IPS DF 6.9 (cell line): ENCODE measurements around the gene ETV6.

Source experiments
- DNase-seq: peaks from one replicate; pipeline ENCODE4 v3.0.0-alpha.2; 2013; ENCODE audit warnings: low read depth, low spot score
- H3K27ac ChIP-seq: one replicate; pipeline ENCODE4 v1.5.1; 2013; ENCODE audit warnings: low read length, control low read depth
- H3K27me3 ChIP-seq: 2 replicates; pipeline ENCODE4 v1.6.1; 2013; ENCODE audit warnings: mild to moderate bottlenecking, low read length; ENCODE audit not compliant: control insufficient read depth, insufficient read depth
- H3K36me3 ChIP-seq: 2 replicates; pipeline ENCODE4 v1.6.1; 2013; ENCODE audit warnings: low read length; ENCODE audit not compliant: control insufficient read depth, insufficient read depth
- H3K4me1 ChIP-seq: 2 replicates; pipeline ENCODE4 v1.6.1; 2013; ENCODE audit warnings: low read length; ENCODE audit not compliant: control insufficient read depth, insufficient read depth
- H3K4me3 ChIP-seq: 2 replicates; pipeline ENCODE4 v1.5.1; 2013; ENCODE audit warnings: mild to moderate bottlenecking, low read length
- H3K9me3 ChIP-seq: 2 replicates; pipeline ENCODE4 v1.6.1; 2013; ENCODE audit warnings: low read length, inconsistent platforms; ENCODE audit not compliant: control insufficient read depth, insufficient read depth
- WGBS: extraction: QIAGEN DNeasy Blood & Tissue Kit; methylation state at CpG from one replicate; pipeline ENCODE4 v1.1.7; 2013; ENCODE audit warnings: mixed read lengths, missing lambda C conversion rate; ENCODE audit not compliant: insufficient read length, insufficient coverage; 5-methylcytosine and 5-hydroxymethylcytosine counted together

ETV6 gene

DNA sequence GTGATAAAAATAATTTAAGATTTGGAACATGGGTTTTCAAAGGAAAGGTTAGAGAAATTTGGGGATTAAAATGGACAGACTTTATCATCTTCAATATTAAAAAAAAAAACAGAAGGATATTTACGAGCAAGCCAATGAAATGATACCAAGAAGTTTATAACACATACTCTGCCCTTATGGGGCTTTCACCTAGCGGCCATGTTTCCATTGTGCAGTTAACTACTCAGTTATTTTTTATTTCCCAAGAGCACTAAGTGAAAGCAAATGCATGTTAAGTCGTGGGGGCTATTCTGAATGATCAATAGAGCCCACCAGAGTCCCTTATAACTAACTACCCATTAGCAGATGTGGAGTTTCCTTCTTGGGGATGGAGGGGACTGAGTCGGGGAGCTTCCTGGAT is 53.9 kb downstream of the ETV6 start:
- H3K9me3 ChIP-seq: no peaks in the 10 kb centered on the region
- WGBS: no CpG with 5 or more reads among the region's 4 CpGs
- H3K4me3 ChIP-seq: no peak overlapping the region
- no peak overlapping the region for H3K27ac ChIP-seq
- 0 out of 2 replicates have a peak, but pooled peaks cover 1% of the 10 kb centered on the region for H3K4me1 ChIP-seq
- DNase-seq: no peak
- H3K27me3 ChIP-seq: no peaks in the 10 kb centered on the region
- no peaks in the 10 kb centered on the region for H3K36me3 ChIP-seq

DNA sequence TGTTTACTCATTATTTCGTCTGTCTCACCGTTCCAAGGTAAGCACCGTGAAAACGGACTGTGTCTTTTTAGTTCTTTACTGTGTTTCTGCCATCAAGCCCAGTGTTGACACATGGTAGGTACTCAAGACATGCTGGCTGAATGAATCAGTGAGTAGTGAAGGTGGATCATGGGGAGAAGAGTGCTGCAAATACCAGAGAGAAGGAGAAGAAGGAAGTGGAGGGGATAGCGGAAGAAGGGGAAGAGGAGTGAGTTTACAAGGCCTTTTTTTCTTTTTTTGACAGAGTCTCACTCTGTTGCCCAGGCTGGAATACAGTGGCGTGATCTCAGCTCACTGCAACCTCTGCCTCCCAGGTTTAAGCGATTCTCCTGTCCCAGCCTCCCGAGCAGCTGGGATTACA is 54.6 kb downstream of the ETV6 start:
- Histone ChIP-seq H3K27ac (no peak overlapping the region), H3K36me3 (no peaks in the 10 kb centered on the region), H3K27me3 (no peaks in the 10 kb centered on the region), H3K4me3 (no peak overlapping the region), H3K9me3 (no peaks in the 10 kb centered on the region), H3K4me1 (0 out of 2 replicates have a peak, but pooled peaks cover 1% of the 10 kb centered on the region)
- DNase-seq: no peak
- no CpG with 5 or more reads among the region's 8 CpGs for WGBS

DNA sequence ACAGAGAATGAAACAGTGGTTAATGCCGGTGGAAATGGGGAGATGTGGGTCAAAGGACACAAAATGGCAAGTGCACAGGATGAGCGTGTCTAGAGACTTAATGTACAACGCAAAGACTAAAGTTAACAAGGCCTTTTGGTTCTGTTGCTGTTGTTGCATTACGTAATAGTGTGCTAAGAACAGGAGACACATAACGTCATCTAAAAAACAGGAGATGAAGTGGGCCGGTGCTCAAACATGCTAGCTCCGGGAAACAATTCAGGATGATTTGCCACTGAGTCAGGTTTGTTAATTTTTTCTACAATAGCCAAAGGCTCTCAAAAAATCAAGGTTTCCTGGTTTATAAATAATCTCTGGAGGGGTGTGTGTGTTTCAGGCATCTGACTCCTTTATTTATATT is 55.5 kb downstream of the ETV6 start:
- Histone ChIP-seq H3K36me3 (no peaks in the 10 kb centered on the region), H3K9me3 (no peaks in the 10 kb centered on the region), H3K4me1 (0 out of 2 replicates have a peak, but pooled peaks cover 1% of the 10 kb centered on the region), H3K27me3 (no peaks in the 10 kb centered on the region), H3K27ac (no peak overlapping the region), H3K4me3 (no peak overlapping the region)
- DNase-seq: no peak
- WGBS: no CpG with 5 or more reads among the region's 7 CpGs

DNA sequence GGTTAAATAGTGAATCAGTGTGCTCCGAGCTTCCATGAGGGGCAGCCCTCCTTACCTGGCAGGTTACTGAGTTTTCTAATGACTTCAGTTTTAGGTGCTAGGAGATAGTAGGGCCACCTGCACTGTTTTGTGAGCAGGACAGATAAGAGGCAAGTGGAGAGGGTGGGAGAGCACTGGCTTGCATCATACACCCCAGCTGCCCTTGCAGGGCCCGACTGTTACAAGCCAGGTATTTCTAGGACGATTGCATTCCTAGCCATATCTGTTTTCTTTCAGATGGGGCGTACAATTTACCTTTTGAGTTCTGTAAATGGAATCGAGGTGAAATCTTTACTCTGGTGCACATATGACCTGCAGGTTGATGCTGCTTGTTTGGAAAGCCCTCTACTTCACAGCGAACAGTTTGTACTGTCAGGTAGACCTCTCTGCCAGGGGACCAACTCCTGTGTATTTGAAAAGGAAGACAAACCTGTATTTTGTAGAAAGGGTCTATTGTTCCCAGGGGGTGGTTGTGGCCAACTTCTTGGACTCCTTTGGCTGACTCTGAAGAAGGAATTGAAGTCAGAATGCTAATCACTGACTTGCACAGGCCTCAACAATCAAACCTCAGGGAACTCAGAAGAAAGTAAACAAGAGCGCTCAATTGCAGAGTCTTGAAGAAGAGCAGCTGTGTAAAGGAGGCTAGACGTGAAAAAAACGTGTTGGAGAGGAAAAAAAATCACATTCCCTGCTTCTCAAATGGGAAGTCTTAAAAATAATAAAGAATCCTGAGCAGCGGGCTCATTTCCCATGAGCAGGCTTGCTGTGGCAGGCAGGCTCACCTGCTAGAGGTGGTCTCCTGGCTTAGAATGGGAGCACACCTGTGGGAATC is 57.3 kb downstream of the ETV6 start:
- H3K27ac ChIP-seq: no peak overlapping the region
- no CpG with 5 or more reads among the region's 10 CpGs for WGBS

DNA sequence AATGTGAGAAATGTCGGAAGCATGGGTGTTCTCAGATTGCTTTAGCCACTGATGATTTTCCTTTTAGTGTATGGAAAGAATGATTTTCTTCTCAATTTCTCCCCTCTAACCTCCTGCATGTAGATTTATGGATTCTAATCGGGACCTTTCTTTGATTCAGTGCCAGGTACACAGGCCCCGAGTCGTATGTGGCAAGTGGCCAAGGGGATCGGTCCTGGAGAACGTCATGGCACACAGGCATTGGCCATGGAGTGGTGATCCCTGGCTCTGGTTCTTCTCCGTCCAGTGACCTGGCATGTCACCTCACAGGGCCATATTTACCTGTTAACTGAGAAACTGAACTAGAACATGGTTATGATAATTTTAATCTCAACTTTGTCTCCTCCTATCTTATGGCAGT is 58.1 kb downstream of the ETV6 start:
- WGBS: no CpG with 5 or more reads among the region's 7 CpGs
- no peaks in the 10 kb centered on the region for H3K4me1 ChIP-seq
- H3K4me3 ChIP-seq: no peak overlapping the region

More for the DNA sequence above, 57.3 kb downstream of the ETV6 start:
- Histone ChIP-seq H3K4me1 (0 out of 2 replicates have a peak, but pooled peaks cover 1% of the 10 kb centered on the region), H3K4me3 (no peak overlapping the region), H3K36me3 (no peaks in the 10 kb centered on the region), H3K9me3 (no peaks in the 10 kb centered on the region), H3K27me3 (no peaks in the 10 kb centered on the region)
- no peak for DNase-seq

DNA sequence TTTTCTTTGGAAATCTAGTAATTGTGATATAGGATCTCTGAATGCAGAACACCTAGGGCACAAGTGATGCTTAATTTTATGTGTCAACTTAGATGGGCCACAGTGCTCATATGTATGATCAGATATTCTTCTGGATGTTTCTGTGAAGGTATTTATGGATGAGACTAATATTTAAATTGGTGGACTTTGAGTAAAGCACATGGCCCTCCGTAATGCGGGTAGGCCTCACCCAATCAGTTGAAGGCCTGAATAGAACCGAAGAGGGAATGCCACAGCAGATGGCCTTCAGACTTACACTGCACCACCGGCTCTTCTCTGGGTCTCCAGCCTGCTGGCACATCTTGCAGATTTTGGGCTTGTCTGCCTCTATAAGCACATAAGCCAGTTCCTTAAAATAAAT is 60.0 kb downstream of the ETV6 start:
- H3K9me3 ChIP-seq: no peaks in the 10 kb centered on the region
- no CpG with 5 or more reads among the region's 4 CpGs for WGBS
- DNase-seq: no peak

More for the DNA sequence above, 58.1 kb downstream of the ETV6 start:
- Histone ChIP-seq H3K36me3 (no peaks in the 10 kb centered on the region), H3K9me3 (no peaks in the 10 kb centered on the region), H3K27ac (no peak overlapping the region), H3K27me3 (no peaks in the 10 kb centered on the region)
- DNase-seq: no peak

DNA sequence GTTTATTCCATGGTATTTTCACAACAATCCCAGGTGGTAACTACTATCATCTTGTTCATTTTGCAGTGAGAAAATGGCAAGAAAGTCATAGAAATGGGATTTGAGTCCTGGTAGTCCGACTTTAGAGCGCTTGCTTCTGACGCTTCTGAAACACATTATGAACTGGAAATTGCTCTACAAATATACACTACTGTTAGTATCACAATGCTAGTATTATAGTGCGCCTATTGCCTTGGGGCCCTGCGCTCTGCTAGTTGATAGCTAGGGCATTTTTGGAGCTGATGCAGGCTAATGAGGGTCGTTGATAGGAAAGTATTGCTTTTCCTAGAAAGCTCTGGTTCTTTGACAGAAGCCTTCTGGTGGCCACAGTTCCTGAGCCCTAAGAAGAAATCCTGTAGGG is 61.0 kb downstream of the ETV6 start:
- Histone ChIP-seq H3K9me3 (no peaks in the 10 kb centered on the region), H3K27ac (no peak overlapping the region), H3K36me3 (no peaks in the 10 kb centered on the region), H3K4me3 (no peak overlapping the region), H3K27me3 (no peaks in the 10 kb centered on the region), H3K4me1 (no peaks in the 10 kb centered on the region)
- WGBS: no CpG with 5 or more reads among the region's 6 CpGs
- no peak for DNase-seq

More for the DNA sequence above, 60.0 kb downstream of the ETV6 start:
- no peak overlapping the region for H3K27ac ChIP-seq
- no peaks in the 10 kb centered on the region for H3K36me3 ChIP-seq
- H3K4me1 ChIP-seq: no peaks in the 10 kb centered on the region
- no peaks in the 10 kb centered on the region for H3K27me3 ChIP-seq
- H3K4me3 ChIP-seq: no peak overlapping the region

DNA sequence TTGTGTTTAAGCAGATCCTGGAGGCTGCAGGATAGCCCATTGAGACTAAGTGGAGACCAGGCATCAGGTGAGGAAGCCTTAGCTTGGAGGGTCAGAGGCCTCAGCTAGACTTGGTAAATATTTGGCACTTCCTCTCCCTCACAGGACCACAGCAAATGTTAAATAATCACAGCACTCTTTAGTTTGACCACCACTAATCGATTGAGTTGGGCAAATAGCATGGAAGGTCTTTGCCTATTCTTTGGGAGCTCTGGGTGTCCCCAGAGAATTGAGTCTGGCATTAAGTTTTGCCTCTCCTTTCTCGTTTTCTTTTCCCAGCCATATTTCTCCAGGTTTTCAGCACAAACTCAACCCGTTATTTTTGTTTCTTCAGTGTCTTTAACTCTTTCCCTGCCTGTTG is 61.4 kb downstream of the ETV6 start:
- Histone ChIP-seq H3K4me1 (no peaks in the 10 kb centered on the region), H3K9me3 (no peaks in the 10 kb centered on the region), H3K36me3 (no peaks in the 10 kb centered on the region), H3K27ac (no peak overlapping the region), H3K27me3 (no peaks in the 10 kb centered on the region), H3K4me3 (no peak overlapping the region)
- DNase-seq: no peak
- WGBS: no CpG with 5 or more reads among the region's 3 CpGs

DNA sequence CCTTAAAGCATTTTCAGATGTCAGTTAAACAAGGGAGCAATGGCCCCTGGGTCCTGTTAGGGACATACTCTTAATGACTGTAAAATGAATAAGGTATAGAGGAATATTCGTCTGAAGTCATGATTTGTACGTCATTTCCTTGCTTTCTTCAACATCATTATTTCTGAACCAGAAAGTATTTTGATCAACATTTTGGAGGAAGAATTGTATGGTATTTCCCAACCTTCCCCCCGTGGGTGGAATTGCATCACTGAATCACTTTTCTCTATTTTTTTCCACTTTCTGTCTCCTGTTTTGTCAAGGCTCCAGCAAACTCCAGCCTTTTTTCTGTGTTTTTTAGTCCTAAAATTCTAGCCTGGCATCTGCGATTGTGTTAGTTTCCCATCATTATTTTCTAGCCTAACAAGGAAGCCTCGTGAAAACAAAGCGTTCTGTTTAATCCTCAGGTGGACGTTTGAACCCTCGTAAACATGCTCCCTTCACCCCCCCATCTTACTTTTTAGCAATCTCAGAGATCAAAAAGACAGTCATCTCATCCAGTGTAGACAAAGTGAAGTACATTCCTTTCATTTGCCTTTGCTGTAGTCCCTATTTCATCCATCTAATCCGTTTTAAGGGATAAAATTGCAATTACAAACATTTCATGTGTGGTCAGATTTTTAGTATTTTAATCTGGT is 62.3 kb downstream of the ETV6 start:
- Histone ChIP-seq H3K27me3 (no peaks in the 10 kb centered on the region), H3K4me1 (no peaks in the 10 kb centered on the region), H3K4me3 (no peak overlapping the region), H3K36me3 (no peaks in the 10 kb centered on the region), H3K9me3 (no peaks in the 10 kb centered on the region), H3K27ac (no peak overlapping the region)
- no peak for DNase-seq
- WGBS: no CpG with 5 or more reads among the region's 9 CpGs

DNA sequence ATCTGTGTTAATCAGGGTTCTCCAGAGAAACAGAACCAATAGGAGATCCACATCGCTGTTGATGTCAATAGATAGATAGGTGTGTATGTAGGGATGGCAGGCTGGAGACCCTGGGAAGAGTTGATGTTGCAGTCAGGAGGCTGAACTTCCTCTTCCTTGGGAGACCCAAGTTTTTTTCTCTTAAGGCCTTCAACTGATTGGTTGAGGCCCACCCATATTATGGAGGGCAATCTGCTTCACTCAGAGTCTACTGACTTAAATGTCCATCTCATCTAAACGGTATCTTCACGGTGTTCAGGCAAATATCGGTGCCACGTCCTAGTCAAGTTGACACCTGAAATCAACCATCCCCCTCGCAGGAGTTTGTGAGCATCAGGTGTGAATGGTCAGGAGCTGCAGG is 63.0 kb downstream of the ETV6 start:
- no CpG with 5 or more reads among the region's 6 CpGs for WGBS
- no peak for DNase-seq
- Histone ChIP-seq H3K9me3 (no peaks in the 10 kb centered on the region), H3K4me1 (no peaks in the 10 kb centered on the region), H3K27me3 (no peaks in the 10 kb centered on the region), H3K36me3 (no peaks in the 10 kb centered on the region), H3K4me3 (no peak overlapping the region), H3K27ac (no peak overlapping the region)
